Left hindlimb (tissue), 1 donor: Measurements from ENCODE around the gene TOMM34.

Experiments
- DNase-seq: peaks from one replicate; pipeline ENCODE4 v3.0.0-alpha.2; 2018

The TOMM34 gene

GRCh38 chr20:44962483-44962882 lies 2.3 kb upstream of the TOMM34 start:
- no peak for DNase-seq

DNA sequence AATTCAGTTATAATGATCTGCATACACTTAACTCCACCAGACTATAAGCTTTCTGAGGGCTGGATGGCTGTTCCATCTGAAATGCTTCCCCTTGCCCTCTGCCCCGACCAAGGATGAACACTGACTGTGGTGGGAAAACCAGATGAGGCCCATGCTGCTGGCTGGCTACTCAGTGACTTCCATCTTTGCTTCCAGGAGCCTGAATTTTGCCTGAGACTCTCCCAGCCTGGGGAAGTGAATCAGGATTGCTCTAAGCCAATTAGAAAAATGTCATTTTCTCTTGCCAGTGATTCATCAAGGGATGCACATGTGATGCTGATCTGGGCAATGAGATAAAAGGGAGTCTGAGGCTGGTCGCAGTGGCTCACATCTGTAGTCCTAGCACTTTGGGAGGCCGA lies 1.7 kb upstream of the TOMM34 start:
- no peak for DNase-seq

- no peak for DNase-seq
Observed at GRCh38 chr20:44961011-44961869, 1.0 kb upstream of the TOMM34 start.

- no peak for DNase-seq
Observed at GRCh38 chr20:44959638-44960102, 527 bp downstream of the TOMM34 start.

- no peak for DNase-seq
Observed at GRCh38 chr20:44959082-44959637, 1.0 kb downstream of the TOMM34 start.

GRCh38 chr20:44958276-44958675 lies 1.9 kb downstream of the TOMM34 start:
- no peak for DNase-seq

GRCh38 chr20:44956410-44956809 lies 3.8 kb downstream of the TOMM34 start:
- DNase-seq, result no peak

DNA sequence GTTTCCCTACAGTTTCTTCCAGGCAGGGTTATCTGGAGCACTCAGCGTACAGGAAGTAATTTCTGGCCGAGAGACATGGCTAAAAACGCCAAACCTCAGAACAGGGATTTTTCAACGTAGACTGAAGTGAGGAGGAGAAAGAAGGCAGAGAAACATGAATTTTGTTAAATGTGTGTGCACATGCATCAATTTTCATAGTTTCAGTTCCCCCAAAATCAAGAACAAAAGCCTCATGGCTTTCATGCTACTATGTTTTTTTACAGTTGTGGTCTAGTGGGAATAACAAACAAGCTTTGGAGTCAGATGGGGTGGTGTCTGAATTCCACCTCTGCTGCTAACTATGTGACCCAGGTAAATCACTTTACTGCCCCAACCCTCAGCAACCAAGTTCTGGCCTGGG lies 4.9 kb downstream of the TOMM34 start:
- no peak for DNase-seq

- DNase-seq, result no peak
Observed at GRCh38 chr20:44954211-44954610, 6.0 kb downstream of the TOMM34 start.

- no peak for DNase-seq
Observed at GRCh38 chr20:44952731-44953130, 7.5 kb downstream of the TOMM34 start.

GRCh38 chr20:44950368-44950767 lies 9.8 kb downstream of the TOMM34 start:
- no peak for DNase-seq

- no peak for DNase-seq
Observed at GRCh38 chr20:44948513-44948912, 11.7 kb downstream of the TOMM34 start.

DNA sequence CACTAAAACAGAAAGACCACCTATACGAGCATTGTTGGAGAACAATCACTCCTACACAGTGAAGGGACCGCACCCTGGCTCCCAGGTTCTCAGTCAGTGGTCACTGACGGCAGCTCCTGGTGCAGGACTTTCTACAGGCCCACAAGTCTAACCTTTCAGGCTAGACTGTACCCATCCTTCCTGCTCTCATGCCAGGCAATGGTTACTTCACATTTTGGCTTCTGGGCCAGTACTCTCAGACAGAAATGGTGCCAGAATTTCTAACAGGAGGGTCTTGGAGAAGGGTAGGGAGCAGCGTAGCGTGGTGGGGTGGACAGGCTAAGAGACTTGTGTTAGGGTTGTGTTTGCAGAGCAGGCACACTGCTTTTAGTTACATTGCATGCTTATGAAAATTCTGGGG lies 12.1 kb downstream of the TOMM34 start:
- no peak for DNase-seq

DNA sequence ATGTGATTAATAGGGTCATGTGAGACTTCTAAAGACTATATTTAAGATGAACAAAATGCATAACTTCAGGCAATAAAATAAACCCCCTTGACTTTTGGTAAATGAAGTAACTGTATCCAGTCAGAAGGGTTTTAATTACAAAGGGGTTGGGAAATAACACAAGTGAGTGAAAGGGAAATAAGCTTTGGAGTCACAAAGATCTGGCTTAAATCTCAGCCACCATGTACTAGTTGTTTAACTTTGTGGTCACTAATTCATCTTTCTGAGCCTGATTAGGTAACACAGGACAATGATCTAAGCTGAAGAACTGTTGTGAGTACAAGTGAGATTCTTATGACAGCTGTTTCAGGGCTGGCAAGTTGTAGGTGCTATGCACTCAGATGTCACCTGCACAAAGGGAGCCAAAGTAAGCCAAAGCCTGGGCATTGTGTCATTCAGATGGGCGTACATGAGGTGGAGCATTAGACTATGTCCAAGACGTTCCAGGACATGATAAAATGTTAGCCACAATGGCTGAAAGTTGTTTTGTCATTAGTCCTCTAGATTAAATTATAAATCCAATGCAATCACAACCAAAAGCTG lies 13.8 kb downstream of the TOMM34 start:
- DNase-seq, result no peak

GRCh38 chr20:44945261-44945660 lies 14.9 kb downstream of the TOMM34 start:
- DNase-seq, result no peak

- DNase-seq, result no peak
Observed at GRCh38 chr20:44943828-44944227, 16.4 kb downstream of the TOMM34 start.

- no peak for DNase-seq
Observed at GRCh38 chr20:44942264-44942973, 17.8 kb downstream of the TOMM34 start.

DNA sequence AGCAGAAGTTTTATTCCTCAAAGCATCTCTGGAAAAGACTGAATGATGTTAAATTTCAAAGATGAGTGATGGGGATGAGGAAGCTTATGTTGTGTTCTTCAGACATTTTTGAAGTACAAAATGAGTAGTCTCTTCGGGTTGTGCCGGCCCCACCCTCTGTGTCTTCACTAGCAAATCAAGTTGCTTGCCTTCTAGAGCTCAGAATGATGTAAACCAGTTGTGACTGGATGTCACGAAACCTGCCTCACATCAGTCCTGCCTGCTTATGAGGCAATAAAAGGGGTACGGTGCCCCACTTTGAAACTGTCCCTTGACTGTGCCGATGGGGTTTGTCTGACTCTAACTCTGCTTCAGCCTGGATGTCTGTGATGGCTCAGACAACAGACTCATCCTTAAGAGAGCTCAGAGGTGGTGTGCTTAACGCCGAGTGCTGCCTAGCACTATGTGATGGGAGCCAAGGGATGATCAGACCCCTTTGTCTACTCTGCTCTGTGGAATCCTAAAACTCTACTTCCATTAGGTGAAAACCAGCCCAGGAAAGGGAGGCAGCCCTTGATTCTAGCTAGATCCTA lies 19.0 kb downstream of the TOMM34 start:
- no peak for DNase-seq

DNA sequence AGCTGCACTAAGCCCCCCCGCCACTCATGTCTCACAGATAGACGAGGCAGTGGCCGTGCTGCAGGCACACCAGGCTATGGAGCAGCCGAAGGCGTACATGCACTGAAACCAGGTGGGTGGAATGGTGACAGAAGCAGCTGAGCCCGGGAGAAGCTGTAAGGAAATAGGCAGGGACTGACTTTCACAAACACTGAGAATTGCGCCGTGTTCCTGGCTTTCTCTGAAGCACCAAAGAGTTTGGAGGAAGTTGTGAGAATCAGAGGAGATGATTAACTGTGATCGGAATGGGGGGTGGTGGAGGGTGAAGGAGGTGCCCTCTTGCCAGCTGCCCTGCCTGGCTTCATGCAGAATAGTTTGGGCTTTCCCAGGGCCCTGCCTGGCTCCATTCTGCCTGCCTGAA lies 21.6 kb downstream of the TOMM34 start:
- no peak for DNase-seq

- no peak for DNase-seq
Observed at GRCh38 chr20:44936510-44936909, 23.7 kb downstream of the TOMM34 start.

DNA sequence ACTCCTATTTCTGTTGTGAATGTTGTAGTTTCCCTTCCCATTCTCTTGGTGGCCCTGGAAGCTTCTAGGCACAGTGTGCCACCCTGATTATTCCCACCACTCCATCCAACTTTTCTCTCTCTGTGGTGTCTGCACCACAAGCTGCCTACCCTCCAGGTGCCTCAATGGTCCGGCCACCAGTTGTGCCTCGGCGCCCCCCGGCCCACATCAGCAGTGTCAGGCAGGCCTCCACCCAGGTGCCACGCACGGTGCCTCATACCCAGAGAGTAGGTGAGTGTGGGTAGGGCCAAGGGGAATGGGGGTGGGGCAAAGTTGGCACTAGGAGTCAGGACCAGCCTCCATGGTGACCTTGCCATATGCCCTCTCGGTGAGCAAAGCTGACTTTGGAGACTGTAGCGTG lies 27.3 kb downstream of the TOMM34 start:
- DNase-seq, result no peak

- DNase-seq, result no peak
Observed at GRCh38 chr20:44931911-44932310, 28.3 kb downstream of the TOMM34 start.

- DNase-seq, result no peak
Observed at GRCh38 chr20:44930517-44931168, 29.6 kb downstream of the TOMM34 start.
